Spleen (tissue), 11 donors: Measurements from ENCODE around the gene MMD. TPM values are rescaled to one million over a fixed set of nuclear protein-coding genes. Genes with fewer than 3 reads are reported as not detected.

Source experiments
- DNase-seq: peaks from one replicate; pipeline ENCODE4 v3.0.0-alpha.2; 2020
- H3K27ac ChIP-seq, 8 donors: fragments of 200-600 bp; sonication (generic) in 7 of 8; 1 replicate in 4 of 8; 2 replicates in 4 of 8; pipeline versions ENCODE4 v1.5.0 to v1.8.0; 2016 to 2021; ENCODE audit warnings: inconsistent platforms in 4 of 8, mild to moderate bottlenecking in 4 of 8, moderate library complexity in 1 of 8
- H3K27me3 ChIP-seq, 7 donors: fragments of 200-600 bp; sonication (generic) in 6 of 7; replicated peaks in 1 of 7; 1 replicate in 4 of 7; 2 replicates in 3 of 7; pipeline versions ENCODE4 v1.5.0 to v1.8.0; 2016 to 2021; ENCODE audit warnings: inconsistent platforms in 3 of 7, mild to moderate bottlenecking in 1 of 7
- H3K36me3 ChIP-seq, 6 donors: fragments of 200-600 bp; sonication (generic) in 5 of 6; 1 replicate in 4 of 6; 2 replicates in 2 of 6; pipeline versions ENCODE4 v1.5.0 to v1.8.0; 2016 to 2021; ENCODE audit warnings: inconsistent platforms in 2 of 6
- H3K4me1 ChIP-seq, 6 donors: fragments of 200-600 bp; sonication (generic) in 5 of 6; 1 replicate in 3 of 6; 2 replicates in 3 of 6; pipeline versions ENCODE4 v1.5.0 to v1.8.0; 2016 to 2021; ENCODE audit warnings: inconsistent platforms in 3 of 6
- H3K4me3 ChIP-seq, 8 donors: fragments of 200-600 bp; sonication (generic) in 7 of 8; 1 replicate in 4 of 8; 2 replicates in 4 of 8; pipeline versions ENCODE4 v1.5.0 to v1.8.0; 2016 to 2021; ENCODE audit warnings: inconsistent platforms in 4 of 8, mild to moderate bottlenecking in 4 of 8, moderate library complexity in 2 of 8
- H3K9me3 ChIP-seq, 8 donors: fragments of 200-600 bp; sonication (generic) in 7 of 8; 1 replicate in 4 of 8; 2 replicates in 4 of 8; pipeline versions ENCODE4 v1.5.0 to v1.8.0; 2016 to 2021; ENCODE audit warnings: inconsistent platforms in 4 of 8
- CTCF ChIP-seq, 11 experiments: fragments of 200-600 bp in 7 of 11; fragments of 450-650 bp in 4 of 11; sonication (generic) in 4 of 11; IDR thresholded peaks in 8 of 11; conservative IDR thresholded peaks in 3 of 11; 1 replicate in 7 of 11; 2 replicates in 4 of 11; pipeline versions ENCODE4 v1.4.0 to v1.8.0; 2016 to 2021; ENCODE audit warnings: antibody characterized with exemption in 11 of 11, inconsistent platforms in 4 of 11, mild to moderate bottlenecking in 1 of 11
- POLR2A ChIP-seq, 3 donors: fragments of 450-650 bp; IDR thresholded peaks; one replicate each; pipeline ENCODE4 v1.5.1; 2017; ENCODE audit warnings: antibody characterized with exemption in 3 of 3, mild to moderate bottlenecking in 1 of 3
- POLR2AphosphoS5 ChIP-seq, 3 donors: sonication (generic); formaldehyde crosslinking; IDR thresholded peaks; one replicate each; pipeline ENCODE4 v1.5.1; 2017; ENCODE audit warnings: antibody characterized with exemption in 3 of 3
- WGBS, 5 donors: extraction: QIAGEN DNeasy Blood & Tissue Kit in 3 of 5; methylation state at CpG; one replicate each; pipeline versions ENCODE4 v1.1.5 to v1.1.7; 2013 to 2018; 5-methylcytosine and 5-hydroxymethylcytosine counted together
- intact Hi-C: fragments of 100-400 bp; cut with DNase I; formaldehyde crosslinking; loops from one replicate; pipeline ENCODE4 v1.15.0; 2023; ENCODE audit warnings: low total_unique reads
- polyA plus RNA-seq, 3 donors: library from polyadenylated mRNA; stranded (reverse); fragments of 200-250 nt; gene quantifications; one replicate each; pipeline ENCODE4 v1.2.1, GENCODE V29; 2013
- total RNA-seq, 7 donors: library from RNA; depleted of rRNA in 3 of 7; stranded (reverse); fragments of >200 nt in 3 of 7; fragmentation: NEBNext Ultra II Directional in 4 of 7; extraction: Animal tissue kit (Norgen Biotek cat#: 25700) in 4 of 7; gene quantifications; one replicate each; pipeline versions ENCODE4 v1.1.0 to v1.2.1, GENCODE V29; 2016 to 2021
- donor health status: healthy with polysubstance abuse.
- donor health status: DM: no; HTN: no; CAD: no; lungs with moderate emphysema.
- donor health status: DM: no; HTN: no; CAD: no.
- donor health status: Bipolar disorder and iron deficiency.
- donor health status: healthy.
- donor health status: DM: no; HTN: no; CAD: no.
- donor health status: DM: yes; HTN: yes; CAD: no.

Gene MMD
- total and polyA plus RNA-seq, 10 donors, result 18.6 to 47.9 (median 37.4) TPM

DNA sequence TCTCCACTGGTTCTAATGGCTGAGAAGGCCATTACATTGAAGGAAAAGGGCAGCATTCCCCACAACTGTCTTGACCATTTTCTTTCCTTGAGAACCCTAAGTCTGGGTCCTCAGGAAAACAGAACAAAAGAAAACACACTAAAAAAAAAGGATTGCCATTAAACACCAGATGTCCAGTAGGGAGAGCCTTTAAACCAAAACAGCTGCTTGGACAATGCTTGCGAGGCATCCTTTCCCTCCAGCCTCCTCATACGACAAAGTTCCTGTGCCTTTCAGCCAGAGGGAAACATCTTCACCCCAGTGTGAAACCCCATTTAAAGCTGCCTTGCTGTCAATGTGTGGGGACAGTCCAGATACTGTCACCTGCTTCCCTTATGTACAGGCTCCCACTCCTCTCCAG, 74.3 kb downstream of the MMD start:
- Histone ChIP-seq H3K36me3 (no peaks in the 10 kb centered on the region), H3K27ac (no peak overlapping the region), H3K9me3 (peaks cover 0 to 6% (median 0%) of the 10 kb centered on the region in 8 donors), H3K4me1 (peaks cover 0 to 8% (median 0%) of the 10 kb centered on the region in 6 donors), H3K4me3 (no peak overlapping the region), H3K27me3 (no peaks in the 10 kb centered on the region)
- DNase-seq, result no peak
- intact Hi-C loops, result loop anchor here (5.0 kb wide), 1 partner anchor 355 kb away; no protein-coding TSS in a partner anchor
- no peak for TF ChIP-seq POLR2A (IDR thresholded peaks at IDR 0.05)
- TF ChIP-seq CTCF (IDR thresholded peaks at IDR 0.05 in 8 of 11, conservative IDR thresholded peaks at IDR 0.05 in 3 of 11), result no peak
- no peak for TF ChIP-seq POLR2AphosphoS5 (IDR thresholded peaks at IDR 0.05)
- 89 to 98% (median 96%) methylated on average over 2 of the region's 2 CpGs for WGBS, 5 donors

DNA sequence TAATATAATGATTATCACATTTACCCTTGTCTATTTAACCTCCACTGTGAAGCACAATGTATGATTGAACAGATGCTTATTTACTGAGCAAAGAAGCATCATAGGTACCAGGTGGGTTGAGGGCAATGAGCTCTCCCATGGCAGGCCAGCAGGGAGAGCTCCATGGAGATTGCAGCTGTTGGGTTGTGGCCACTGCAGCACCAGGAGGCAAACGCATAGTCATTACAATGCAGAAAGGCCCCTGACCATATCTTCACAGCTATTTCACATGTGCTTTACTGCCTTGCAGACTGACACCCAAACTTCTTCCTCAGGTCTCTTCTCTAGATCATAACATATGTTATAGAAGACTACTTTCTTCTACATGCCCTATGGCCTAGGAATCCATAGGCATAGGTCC, 75.0 kb downstream of the MMD start:
- Histone ChIP-seq H3K36me3 (no peaks in the 10 kb centered on the region), H3K9me3 (peaks cover 0 to 6% (median 0%) of the 10 kb centered on the region in 8 donors), H3K4me1 (peaks cover 0 to 8% (median 0%) of the 10 kb centered on the region in 6 donors), H3K27ac (no peak overlapping the region), H3K27me3 (peaks cover 0 to under 1% (median 0%) of the 10 kb centered on the region in 7 donors), H3K4me3 (no peak overlapping the region)
- DNase-seq, result no peak
- TF ChIP-seq CTCF (IDR thresholded peaks at IDR 0.05 in 8 of 11, conservative IDR thresholded peaks at IDR 0.05 in 3 of 11) (no peak), POLR2AphosphoS5 (IDR thresholded peaks at IDR 0.05) (no peak), POLR2A (IDR thresholded peaks at IDR 0.05) (no peak)
- intact Hi-C loops, result loop anchor here (5.0 kb wide), 1 partner anchor 354 kb away; no protein-coding TSS in a partner anchor
- WGBS, 5 donors, result 88 to 100% (median 95%) methylated on average over 1 of the region's 1 CpG

DNA sequence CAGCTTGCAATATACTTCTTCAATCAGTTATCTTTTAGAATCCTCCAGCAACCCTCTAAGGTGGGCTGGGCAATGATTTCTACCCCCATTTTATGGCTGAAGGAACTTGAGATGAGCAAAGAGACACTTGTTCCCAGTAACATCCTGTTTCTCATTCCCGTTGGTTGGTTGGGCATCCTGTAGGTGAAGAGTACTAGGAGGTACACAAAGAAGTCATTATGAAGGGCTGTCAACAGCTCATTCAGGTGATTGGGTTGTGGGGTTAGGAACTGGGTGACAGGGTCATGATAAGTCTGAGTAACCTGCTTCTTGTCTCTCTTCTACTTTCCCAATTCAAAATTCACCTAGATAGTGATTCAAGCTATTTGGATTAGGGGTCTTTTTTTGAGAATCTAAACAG, 76.5 kb downstream of the MMD start:
- DNase-seq, result no peak
- H3K9me3 ChIP-seq, result peaks cover 0 to 6% (median 0%) of the 10 kb centered on the region in 8 donors
- H3K4me1 ChIP-seq, result peaks cover 0 to 8% (median 0%) of the 10 kb centered on the region in 6 donors
- intact Hi-C loops, result loop anchor here (5.0 kb wide), 1 partner anchor 353 kb away; no protein-coding TSS in a partner anchor
- H3K27me3 ChIP-seq, result peaks cover 0 to 13% (median 0%) of the 10 kb centered on the region in 7 donors
- H3K27ac ChIP-seq, result no peak overlapping the region
- no peak overlapping the region for H3K4me3 ChIP-seq
- TF ChIP-seq POLR2A (IDR thresholded peaks at IDR 0.05) (no peak), CTCF (IDR thresholded peaks at IDR 0.05 in 8 of 11, conservative IDR thresholded peaks at IDR 0.05 in 3 of 11) (no peak), POLR2AphosphoS5 (IDR thresholded peaks at IDR 0.05) (no peak)
- 68 to 90% (median 78%) methylated on average over 1 of the region's 1 CpG for whole genome bisulfite sequencing, 5 donors
- no peaks in the 10 kb centered on the region for H3K36me3 ChIP-seq

DNA sequence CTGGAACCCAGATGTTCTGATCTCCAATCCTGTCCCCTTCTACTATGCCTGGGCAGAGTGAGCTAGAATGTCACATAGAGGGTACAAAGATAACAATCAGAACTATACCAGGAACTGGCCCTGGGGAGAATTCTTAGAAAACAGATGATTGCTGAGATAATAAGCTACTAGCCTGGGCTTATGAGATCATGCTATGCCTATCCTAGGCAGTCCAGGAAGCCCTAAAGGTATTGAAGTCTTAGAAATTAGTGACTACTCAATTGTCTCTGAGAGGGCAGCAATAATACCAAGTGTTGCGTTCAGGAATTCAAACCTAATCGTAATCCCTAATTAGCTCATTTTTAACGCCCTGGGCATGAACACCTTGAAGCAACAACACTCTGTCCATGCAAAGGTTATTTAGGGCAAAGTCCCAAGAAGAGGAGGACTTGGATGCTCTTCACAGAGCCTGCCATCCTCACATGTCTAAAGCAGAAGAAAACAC, 77.1 kb downstream of the MMD start:
- DNase-seq, result no peak
- Histone ChIP-seq H3K27ac (no peak overlapping the region), H3K4me1 (peaks cover 0 to 8% (median 0%) of the 10 kb centered on the region in 6 donors), H3K27me3 (peaks cover 0 to 19% (median 0%) of the 10 kb centered on the region in 7 donors), H3K36me3 (no peaks in the 10 kb centered on the region), H3K9me3 (peaks cover 0 to 6% (median 0%) of the 10 kb centered on the region in 8 donors), H3K4me3 (no peak overlapping the region)
- intact Hi-C loops, result no loop called here
- 71 to 88% (median 84%) methylated on average over 3 of the region's 3 CpGs for WGBS, 5 donors
- TF ChIP-seq CTCF (IDR thresholded peaks at IDR 0.05 in 8 of 11, conservative IDR thresholded peaks at IDR 0.05 in 3 of 11), result no peak
- no peak for TF ChIP-seq POLR2AphosphoS5 (IDR thresholded peaks at IDR 0.05)
- no peak for TF ChIP-seq POLR2A (IDR thresholded peaks at IDR 0.05)
